Right lobe of liver (tissue), 4 donors: ENCODE data around the gene AKAP7.

Experiments used
- POLR2A ChIP-seq: fragments of 450-650 bp; IDR thresholded peaks from one replicate; pipeline ENCODE4 v1.6.1; 2017; ENCODE audit warnings: antibody characterized with exemption, mild to moderate bottlenecking
- TF ChIP-seq, protein P1 (sequence below), 4 donors: fragments of 200-600 bp in 3 of 4; fragments of 450-650 bp in 1 of 4; IDR thresholded peaks; one replicate each; pipeline versions ENCODE4 v1.5.1 to v1.8.0; 2016 to 2022; ENCODE audit warnings: antibody characterized with exemption in 4 of 4, mild to moderate bottlenecking in 2 of 4
- donor health status: DM: no; HTN: no; CAD: no.
- donor health status: DM: no; HTN: no; CAD: no.
- donor health status: DM: no; HTN: yes; CAD: no.

GRCh38 chr6:131225127-131225526 is 89.9 kb downstream of the AKAP7 start:
- TF ChIP-seq, protein P1, sequence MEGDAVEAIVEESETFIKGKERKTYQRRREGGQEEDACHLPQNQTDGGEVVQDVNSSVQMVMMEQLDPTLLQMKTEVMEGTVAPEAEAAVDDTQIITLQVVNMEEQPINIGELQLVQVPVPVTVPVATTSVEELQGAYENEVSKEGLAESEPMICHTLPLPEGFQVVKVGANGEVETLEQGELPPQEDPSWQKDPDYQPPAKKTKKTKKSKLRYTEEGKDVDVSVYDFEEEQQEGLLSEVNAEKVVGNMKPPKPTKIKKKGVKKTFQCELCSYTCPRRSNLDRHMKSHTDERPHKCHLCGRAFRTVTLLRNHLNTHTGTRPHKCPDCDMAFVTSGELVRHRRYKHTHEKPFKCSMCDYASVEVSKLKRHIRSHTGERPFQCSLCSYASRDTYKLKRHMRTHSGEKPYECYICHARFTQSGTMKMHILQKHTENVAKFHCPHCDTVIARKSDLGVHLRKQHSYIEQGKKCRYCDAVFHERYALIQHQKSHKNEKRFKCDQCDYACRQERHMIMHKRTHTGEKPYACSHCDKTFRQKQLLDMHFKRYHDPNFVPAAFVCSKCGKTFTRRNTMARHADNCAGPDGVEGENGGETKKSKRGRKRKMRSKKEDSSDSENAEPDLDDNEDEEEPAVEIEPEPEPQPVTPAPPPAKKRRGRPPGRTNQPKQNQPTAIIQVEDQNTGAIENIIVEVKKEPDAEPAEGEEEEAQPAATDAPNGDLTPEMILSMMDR (IDR thresholded peaks at IDR 0.05) = no peak
- TF ChIP-seq POLR2A = no peak
